Uterus (tissue), 2 donors: ENCODE results near the gene EIF4E2.

Experiments used
- CTCF ChIP-seq, 4 experiments: fragments of 200-600 bp in 2 of 4; fragments of 450-650 bp in 2 of 4; sonication (generic) in 2 of 4; IDR thresholded peaks; one replicate each; pipeline ENCODE4 v1.5.1; 2016 to 2019; ENCODE audit warnings: antibody characterized with exemption in 4 of 4, mild to moderate bottlenecking in 2 of 4, moderate library complexity in 1 of 4
- POLR2A ChIP-seq, 2 donors: fragments of 450-650 bp; IDR thresholded peaks; one replicate each; pipeline ENCODE4 v1.6.1; 2016; ENCODE audit warnings: antibody characterized with exemption in 2 of 2, mild to moderate bottlenecking in 1 of 2, moderate library complexity in 1 of 2

- TF ChIP-seq CTCF (IDR thresholded peaks at IDR 0.05) (no peak), POLR2A (IDR thresholded peaks at IDR 0.05) (no peak)
Observed at GRCh38 chr2:232537079-232537478, 13.4 kb upstream of the EIF4E2 start.
